ENCODE results near the gene KIF3B. TPM values are rescaled to one million over a fixed set of nuclear protein-coding genes. Genes with fewer than 3 reads are reported as not detected.

Gene KIF3B
- total RNA-seq, 4 donors from 2014 or later, result 8.5 to 14.1 (median 11.4) TPM

DNA sequence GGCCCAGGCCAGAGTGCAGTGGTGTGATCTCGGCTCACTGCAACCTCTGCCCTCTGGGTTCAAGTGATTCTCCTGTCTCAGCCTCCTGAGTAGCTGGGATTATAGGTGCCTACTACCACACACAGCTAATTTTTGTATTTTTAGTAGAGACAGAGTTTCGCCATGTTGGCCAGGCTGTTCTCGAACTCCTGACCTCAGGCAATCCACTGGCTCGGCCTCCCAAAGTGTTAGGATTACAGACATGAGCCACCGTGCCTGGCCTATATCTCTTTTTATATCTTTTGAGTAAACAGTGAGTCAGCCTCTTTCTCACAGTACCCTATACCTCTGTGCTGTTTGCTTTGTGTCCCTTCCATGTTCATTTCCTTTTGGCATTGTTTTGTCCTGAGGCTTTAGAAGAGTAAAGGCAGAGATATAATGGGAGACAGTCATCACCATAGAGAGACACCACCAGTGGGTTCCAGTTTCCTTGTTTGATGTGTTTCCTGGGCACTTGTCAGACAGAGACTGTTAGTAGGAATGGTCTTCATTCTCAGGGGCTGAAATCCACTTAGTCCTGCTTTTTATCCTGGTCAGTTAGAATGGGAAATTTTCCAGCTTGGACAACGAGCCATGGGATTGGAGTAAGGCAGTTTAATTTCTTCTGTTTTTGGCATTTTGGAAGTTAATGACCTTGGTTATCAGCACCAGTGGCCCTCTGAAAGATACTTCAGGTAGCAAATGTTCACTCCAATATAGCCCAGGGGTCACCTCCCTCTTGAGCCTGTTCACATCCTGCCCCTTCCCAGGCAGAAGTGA is 48.5 kb downstream of the KIF3B start:
- TF ChIP-seq POLR2A (IDR thresholded peaks at IDR 0.05) (no peak), CTCF (IDR thresholded peaks at IDR 0.05) (no peak)
- intact Hi-C loops (cut with DNase I), result no loop called here
- H3K4me1 ChIP-seq, result peaks cover 0 to 4% (median 0%) of the 10 kb centered on the region in 3 donors
- peaks cover 0 to 48% (median 0%) of the 10 kb centered on the region in 3 donors for H3K36me3 ChIP-seq
- no peak overlapping the region for H3K4me3 ChIP-seq
- DNase-seq, result no peak
- no peaks in the 10 kb centered on the region for H3K27me3 ChIP-seq
- peak overlapping the region in 2 of 4 donors; percentile 3 to 5 for H3K27ac ChIP-seq
- WGBS, 2 donors, result 57 to 60% methylated on average over 6 of the region's 6 CpGs
- H3K9me3 ChIP-seq, result no peaks in the 10 kb centered on the region

DNA sequence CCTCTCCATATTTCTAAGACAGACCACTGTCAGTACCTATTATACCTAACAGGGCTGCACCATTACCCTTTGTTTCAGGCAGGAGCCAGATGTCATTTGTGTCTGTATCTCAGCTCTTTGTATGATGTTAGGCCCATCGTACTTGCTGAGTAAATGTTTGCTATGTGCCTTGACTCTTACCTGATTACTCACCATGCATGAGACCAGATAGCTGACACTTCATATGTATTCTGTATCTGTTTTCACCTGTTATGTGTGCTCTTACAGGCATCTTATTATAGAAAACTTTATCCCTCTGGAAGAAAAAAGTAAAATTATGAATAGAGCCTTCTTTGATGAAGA is 49.0 kb downstream of the KIF3B start:
- Histone ChIP-seq H3K36me3 (peaks cover 0 to 53% (median 0%) of the 10 kb centered on the region in 3 donors), H3K9me3 (no peaks in the 10 kb centered on the region), H3K27ac (peak overlapping the region in 2 of 4 donors; percentile 3 to 5), H3K27me3 (no peaks in the 10 kb centered on the region), H3K4me1 (peaks cover 0 to 4% (median 0%) of the 10 kb centered on the region in 3 donors), H3K4me3 (no peak overlapping the region)
- no peak for TF ChIP-seq POLR2A (IDR thresholded peaks at IDR 0.05)
- no peak for TF ChIP-seq CTCF (IDR thresholded peaks at IDR 0.05)
- 55 to 58% methylated on average over 1 of the region's 1 CpG for WGBS, 2 donors
- DNase-seq, result no peak
- intact Hi-C loops (cut with DNase I), result no loop called here

GRCh38 chr20:32327087-32327681 is 49.7 kb downstream of the KIF3B start:
- Histone ChIP-seq H3K4me1 (peaks cover 0 to 8% (median 0%) of the 10 kb centered on the region in 3 donors), H3K4me3 (no peak overlapping the region), H3K27ac (no peak overlapping the region), H3K9me3 (no peaks in the 10 kb centered on the region), H3K27me3 (no peaks in the 10 kb centered on the region), H3K36me3 (peaks cover 0 to 60% (median 0%) of the 10 kb centered on the region in 3 donors)
- DNase-seq, result no peak
- 86 to 87% methylated on average over 9 of the region's 9 CpGs for WGBS, 2 donors
- no peak for TF ChIP-seq CTCF (IDR thresholded peaks at IDR 0.05)
- no peak for TF ChIP-seq POLR2A (IDR thresholded peaks at IDR 0.05)
- intact Hi-C loops (cut with DNase I), result no loop called here

- Histone ChIP-seq H3K9me3 (no peaks in the 10 kb centered on the region), H3K27ac (no peak overlapping the region), H3K4me1 (peaks cover 0 to 22% (median 9%) of the 10 kb centered on the region in 3 donors), H3K36me3 (peaks cover 0 to 70% (median 0%) of the 10 kb centered on the region in 3 donors), H3K27me3 (no peaks in the 10 kb centered on the region), H3K4me3 (no peak overlapping the region)
- intact Hi-C loops (cut with DNase I), result no loop called here
- TF ChIP-seq CTCF (IDR thresholded peaks at IDR 0.05) (no peak), POLR2A (IDR thresholded peaks at IDR 0.05) (no peak)
- DNase-seq, result no peak
- 78% methylated on average over 7 of the region's 7 CpGs for WGBS, 2 donors
These were observed 52.5 kb downstream of the KIF3B start for GRCh38 chr20:32329817-32330554.

DNA sequence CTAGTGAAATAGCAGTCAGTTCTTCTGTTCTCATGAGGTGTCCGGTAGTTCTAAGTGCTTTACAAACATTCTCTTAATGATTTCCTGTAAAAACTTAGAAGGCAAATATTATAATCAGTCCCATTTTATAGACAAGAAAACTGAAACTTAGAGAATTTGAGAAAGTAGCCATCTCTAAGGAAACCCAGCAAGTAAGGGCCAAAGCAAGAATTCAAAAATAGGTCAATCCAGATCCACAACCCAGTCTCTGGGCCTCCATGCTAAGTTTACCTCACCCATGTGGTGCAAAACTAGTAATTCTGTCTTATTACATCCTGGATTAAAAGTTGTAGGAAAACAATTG is 53.1 kb downstream of the KIF3B start:
- 89% methylated on average over 1 of the region's 1 CpG for WGBS, 2 donors
- TF ChIP-seq POLR2A (IDR thresholded peaks at IDR 0.05) (no peak), CTCF (IDR thresholded peaks at IDR 0.05) (no peak)
- peaks cover 0 to 22% (median 9%) of the 10 kb centered on the region in 3 donors for H3K4me1 ChIP-seq
- DNase-seq, result no peak
- intact Hi-C loops (cut with DNase I), result no loop called here
- no peak overlapping the region for H3K4me3 ChIP-seq
- H3K27me3 ChIP-seq, result no peaks in the 10 kb centered on the region
- H3K9me3 ChIP-seq, result no peaks in the 10 kb centered on the region
- H3K36me3 ChIP-seq, result peaks cover 0 to 70% (median 0%) of the 10 kb centered on the region in 3 donors
- H3K27ac ChIP-seq, result no peak overlapping the region
